KMS-11 (cell line): ENCODE data around the gene SWT1.

Source experiments
- H2AFZ ChIP-seq: fragments of 200-600 bp; sonication (generic); 2 replicates; pipeline ENCODE4 v1.6.1; 2016; ENCODE audit warnings: antibody characterized with exemption, mixed run types, low read depth
- H3K27ac ChIP-seq: fragments of 200-600 bp; sonication (generic); 2 replicates; pipeline ENCODE4 v1.6.1; 2016; ENCODE audit warnings: mild to moderate bottlenecking, mixed run types
- H3K27me3 ChIP-seq: fragments of 200-600 bp; sonication (generic); 2 replicates; pipeline ENCODE4 v1.6.1; 2017; ENCODE audit warnings: mild to moderate bottlenecking, low read depth, mixed run types, moderate library complexity; ENCODE audit not compliant: insufficient read depth
- H3K36me3 ChIP-seq: fragments of 200-600 bp; sonication (generic); 2 replicates; pipeline ENCODE4 v1.6.1; 2017; ENCODE audit warnings: mild to moderate bottlenecking, mixed run types; ENCODE audit not compliant: insufficient read depth
- H3K4me1 ChIP-seq: fragments of 200-600 bp; sonication (generic); 2 replicates; pipeline ENCODE4 v1.6.1; 2016; ENCODE audit warnings: mild to moderate bottlenecking, low read depth, mixed run types; ENCODE audit not compliant: poor library complexity, severe bottlenecking
- H3K4me2 ChIP-seq: fragments of 200-600 bp; sonication (generic); 2 replicates; pipeline ENCODE4 v1.7.0; 2016; ENCODE audit warnings: mild to moderate bottlenecking, mixed run types
- H3K4me3 ChIP-seq: fragments of 200-600 bp; sonication (generic); IDR thresholded peaks from 2 replicates; pipeline ENCODE4 v1.6.1; 2017; ENCODE audit warnings: low read depth, low read length, mixed read lengths; ENCODE audit not compliant: insufficient read depth
- H3K79me2 ChIP-seq: fragments of 200-600 bp; sonication (generic); 2 replicates; pipeline ENCODE4 v1.6.1; 2016; ENCODE audit warnings: low read depth, mixed run types; ENCODE audit not compliant: insufficient read depth
- H3K9ac ChIP-seq: fragments of 200-600 bp; sonication (generic); 2 replicates; pipeline ENCODE4 v1.6.1; 2016; ENCODE audit warnings: mild to moderate bottlenecking, mixed run types
- H4K20me1 ChIP-seq: fragments of 200-600 bp; sonication (generic); 2 replicates; pipeline ENCODE4 v1.6.1; 2016; ENCODE audit warnings: mild to moderate bottlenecking, mixed run types; ENCODE audit not compliant: insufficient read depth
- CTCF ChIP-seq: fragments of 200-600 bp; sonication (generic); conservative IDR thresholded peaks from 2 replicates; pipeline ENCODE4 v1.6.1; 2017; ENCODE audit warnings: low read depth, mild to moderate bottlenecking, antibody characterized with exemption, low read length, moderate library complexity, mixed read lengths

Gene SWT1

GRCh38 chr1:185281245-185281644, 124.3 kb downstream of the SWT1 start:
- H3K27ac ChIP-seq = no peak overlapping the region
- no peak overlapping the region for H2AFZ ChIP-seq
- no peaks in the 10 kb centered on the region for H4K20me1 ChIP-seq
- no peaks in the 10 kb centered on the region for H3K27me3 ChIP-seq
- no peak for TF ChIP-seq CTCF
- H3K9ac ChIP-seq = no peak overlapping the region
- H3K4me1 ChIP-seq = no peaks in the 10 kb centered on the region
- H3K79me2 ChIP-seq = no peaks in the 10 kb centered on the region
- no peaks in the 10 kb centered on the region for H3K36me3 ChIP-seq
- no peak overlapping the region for H3K4me2 ChIP-seq
- no peak overlapping the region for H3K4me3 ChIP-seq

- Histone ChIP-seq H3K27me3 (no peaks in the 10 kb centered on the region), H2AFZ (no peak overlapping the region), H3K4me1 (peaks cover 5% of the 10 kb centered on the region), H3K4me3 (no peak overlapping the region), H3K4me2 (no peak overlapping the region), H4K20me1 (no peaks in the 10 kb centered on the region), H3K9ac (no peak overlapping the region), H3K36me3 (no peaks in the 10 kb centered on the region), H3K27ac (no peak overlapping the region), H3K79me2 (no peaks in the 10 kb centered on the region)
- TF ChIP-seq CTCF = no peak
These were observed 127.1 kb downstream of the SWT1 start for GRCh38 chr1:185284116-185284515.

- no peaks in the 10 kb centered on the region for H3K79me2 ChIP-seq
- no peak overlapping the region for H3K27ac ChIP-seq
- H4K20me1 ChIP-seq = no peaks in the 10 kb centered on the region
- TF ChIP-seq CTCF = no peak
- H3K4me2 ChIP-seq = no peak overlapping the region
- H3K9ac ChIP-seq = no peak overlapping the region
- peaks cover 11% of the 10 kb centered on the region for H3K4me1 ChIP-seq
- H3K27me3 ChIP-seq = no peaks in the 10 kb centered on the region
- H3K4me3 ChIP-seq = no peak overlapping the region
- no peaks in the 10 kb centered on the region for H3K36me3 ChIP-seq
- no peak overlapping the region for H2AFZ ChIP-seq
These were observed 127.7 kb downstream of the SWT1 start for GRCh38 chr1:185284533-185285276.

- Histone ChIP-seq H3K27ac (no peak overlapping the region), H3K79me2 (no peaks in the 10 kb centered on the region), H3K36me3 (no peaks in the 10 kb centered on the region), H3K4me3 (no peak overlapping the region), H3K4me2 (no peak overlapping the region), H2AFZ (no peak overlapping the region), H3K27me3 (no peaks in the 10 kb centered on the region), H3K9ac (no peak overlapping the region), H3K4me1 (peaks cover 12% of the 10 kb centered on the region), H4K20me1 (no peaks in the 10 kb centered on the region)
- TF ChIP-seq CTCF = no peak
These were observed 130.5 kb downstream of the SWT1 start for GRCh38 chr1:185287451-185287850.
